ENCODE measurements around the gene CHST11.

CHST11 gene

DNA sequence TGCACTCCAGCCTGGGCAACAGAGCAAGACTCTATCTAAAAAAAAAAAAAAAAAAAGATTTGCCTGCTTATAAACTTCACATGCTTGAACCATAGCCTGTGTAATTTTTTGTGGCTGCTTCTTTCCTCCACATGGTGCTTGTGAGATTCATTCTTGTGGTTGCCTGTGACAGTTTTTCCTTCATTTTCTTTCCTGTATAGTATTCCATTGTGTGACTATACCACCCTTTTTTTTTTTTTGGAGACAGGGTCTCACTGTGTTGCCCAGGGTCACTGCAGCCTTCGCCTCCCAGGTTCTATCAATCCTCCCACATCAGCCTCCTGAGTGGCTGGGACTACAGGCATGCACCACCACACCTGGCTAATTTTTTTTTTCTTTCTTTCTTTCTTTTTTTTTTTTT is 22.6 kb upstream of the CHST11 start:
- no peak for DNase-seq

GRCh38 chr12:104435175-104435574 is 21.6 kb upstream of the CHST11 start:
- no peak for DNase-seq

GRCh38 chr12:104435765-104436164 is 21.0 kb upstream of the CHST11 start:
- DNase-seq: no peak

GRCh38 chr12:104436790-104437189 is 20.0 kb upstream of the CHST11 start:
- DNase-seq: no peak

DNA sequence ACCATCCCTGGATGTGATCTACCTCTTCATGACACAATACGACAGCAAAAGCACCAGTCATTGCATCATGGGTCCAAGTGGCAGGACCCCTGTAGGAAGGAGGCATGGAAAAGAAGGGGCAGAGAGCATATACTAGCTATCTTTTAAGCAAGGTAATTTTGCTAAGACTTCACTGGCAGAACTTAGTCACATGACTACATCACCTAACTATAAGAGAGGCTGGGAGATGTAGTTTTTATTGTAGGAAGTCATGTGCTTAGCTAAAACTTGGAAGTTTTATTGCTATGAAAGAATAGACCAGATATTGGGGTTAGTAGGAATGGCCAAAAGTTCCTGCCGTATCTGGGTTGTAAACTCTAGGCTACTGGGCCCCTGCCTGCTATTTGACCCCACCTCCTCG is 18.6 kb upstream of the CHST11 start:
- no peak for DNase-seq

DNA sequence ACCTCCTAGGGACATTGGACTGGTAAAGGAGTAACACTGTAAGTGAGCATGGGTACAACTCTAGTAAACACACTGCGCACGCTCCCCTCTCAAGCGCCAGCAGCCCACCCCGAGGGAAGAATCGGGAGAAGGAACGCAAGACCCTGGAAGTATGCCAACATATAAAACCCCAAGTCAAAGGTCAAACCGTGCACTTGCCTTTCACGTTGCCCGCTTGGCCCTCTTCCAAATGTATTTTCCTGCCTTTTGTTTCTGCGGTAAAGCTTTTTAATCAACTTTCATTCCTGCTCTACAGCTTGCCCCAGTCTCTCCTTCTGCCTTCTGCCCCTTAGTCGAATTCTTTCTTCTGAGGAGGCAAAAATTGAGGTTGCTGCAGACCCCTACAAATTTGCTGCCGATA is 17.6 kb upstream of the CHST11 start:
- DNase-seq: no peak

DNA sequence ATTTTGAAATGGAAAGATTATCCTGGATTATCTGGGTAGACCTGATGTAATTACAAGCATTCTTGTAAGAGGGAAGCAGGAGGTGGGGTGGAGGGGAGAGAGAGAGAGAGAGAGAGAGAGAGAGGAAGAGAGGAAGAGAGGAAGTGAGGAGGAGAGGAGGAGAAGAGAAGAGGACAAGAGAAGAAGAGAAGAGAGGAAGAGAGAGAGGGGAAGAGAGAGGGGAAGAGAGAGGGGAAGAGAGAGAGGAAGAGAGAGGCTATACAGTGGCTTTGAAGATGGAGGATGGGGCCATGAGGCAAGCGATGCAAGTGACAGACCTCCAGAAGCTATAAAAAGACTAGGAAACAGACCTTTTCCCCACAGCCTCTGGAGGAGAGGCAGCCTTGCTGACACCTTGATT is 13.7 kb upstream of the CHST11 start:
- no peak for DNase-seq

DNA sequence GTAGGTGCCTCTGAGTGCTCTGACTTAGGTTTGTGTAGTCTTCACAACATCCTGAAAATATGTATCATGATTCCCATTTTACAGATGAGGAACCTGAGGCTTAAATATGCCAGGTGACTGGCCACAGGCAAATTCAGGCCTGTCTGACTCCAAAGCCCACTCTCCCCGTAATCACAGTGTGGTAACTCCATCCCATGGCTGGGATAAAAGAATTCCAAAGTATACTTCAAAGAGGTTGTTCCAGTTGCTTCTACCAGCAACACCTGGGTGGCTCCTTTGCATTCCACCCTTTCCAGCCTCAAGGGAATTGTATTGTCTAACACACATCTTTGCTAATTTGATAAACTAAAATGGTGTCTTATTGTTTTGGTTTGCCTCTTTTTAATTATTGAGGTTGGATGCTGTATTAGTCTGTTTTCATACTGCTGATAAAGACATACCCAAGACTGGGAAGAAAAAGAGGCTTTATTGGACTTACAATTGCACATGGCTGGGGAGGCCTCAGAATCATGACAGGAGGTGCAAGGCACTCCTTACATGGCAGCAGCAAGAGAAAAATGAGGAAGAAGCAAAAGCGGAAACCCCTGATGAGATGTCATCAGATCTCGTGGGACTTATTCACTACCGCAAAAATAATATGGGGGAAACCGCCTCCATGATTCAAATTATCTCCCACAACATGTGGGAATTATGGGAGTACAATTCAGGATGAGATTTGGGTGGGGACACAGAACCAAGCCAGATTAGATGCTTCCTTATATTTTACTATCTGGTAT is 9.9 kb upstream of the CHST11 start:
- no peak for DNase-seq

GRCh38 chr12:104448031-104448430 is 8.7 kb upstream of the CHST11 start:
- no peak for DNase-seq

- DNase-seq: no peak
These were observed 8.3 kb upstream of the CHST11 start for GRCh38 chr12:104448451-104448850.

- no peak for DNase-seq
These were observed 6.0 kb upstream of the CHST11 start for GRCh38 chr12:104450700-104451099.

GRCh38 chr12:104452087-104452486 is 4.7 kb upstream of the CHST11 start:
- no peak for DNase-seq

DNA sequence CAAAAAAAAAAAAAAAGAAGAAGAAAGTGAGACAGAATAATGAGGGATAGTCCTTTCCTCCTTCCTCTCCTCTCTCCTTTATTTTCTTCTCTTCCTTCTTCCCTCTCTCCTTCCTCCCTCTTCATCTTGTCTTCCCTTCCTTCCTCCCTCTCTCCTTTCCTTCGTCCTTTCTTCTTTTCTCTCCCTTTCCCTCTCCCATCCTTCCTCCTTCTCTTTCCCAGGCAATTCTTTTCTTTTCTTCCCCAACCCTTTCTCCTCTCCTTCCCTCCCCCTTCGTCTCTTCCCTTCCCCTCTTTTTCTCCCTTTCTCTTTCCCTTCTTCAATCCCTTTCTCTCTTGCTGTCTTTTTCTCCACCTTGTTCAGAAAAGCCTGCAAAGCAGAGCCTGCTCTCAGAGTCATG is 3.6 kb upstream of the CHST11 start:
- no peak for DNase-seq

DNA sequence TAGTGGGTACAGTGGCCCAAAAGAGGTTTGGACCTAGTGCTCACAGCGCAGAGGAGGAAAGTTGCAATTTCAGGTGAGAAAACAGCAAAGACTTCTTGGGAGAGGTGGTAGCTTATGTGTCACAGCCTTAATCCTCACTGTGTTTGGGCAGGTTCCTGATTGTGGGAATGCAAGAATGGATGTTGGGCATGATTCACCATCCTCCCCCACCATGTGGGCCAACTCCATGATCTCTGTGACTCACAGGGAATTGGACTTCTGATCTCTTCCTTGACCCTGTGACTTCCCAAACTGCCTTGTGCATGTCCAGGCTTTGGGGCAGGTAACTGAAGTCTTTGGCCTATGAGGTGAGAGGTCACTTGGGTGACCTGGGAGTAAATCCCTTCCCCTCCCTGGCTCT is 1.8 kb upstream of the CHST11 start:
- DNase-seq: no peak

- no peak for DNase-seq
These were observed 951 bp upstream of the CHST11 start for GRCh38 chr12:104455578-104456416.

DNA sequence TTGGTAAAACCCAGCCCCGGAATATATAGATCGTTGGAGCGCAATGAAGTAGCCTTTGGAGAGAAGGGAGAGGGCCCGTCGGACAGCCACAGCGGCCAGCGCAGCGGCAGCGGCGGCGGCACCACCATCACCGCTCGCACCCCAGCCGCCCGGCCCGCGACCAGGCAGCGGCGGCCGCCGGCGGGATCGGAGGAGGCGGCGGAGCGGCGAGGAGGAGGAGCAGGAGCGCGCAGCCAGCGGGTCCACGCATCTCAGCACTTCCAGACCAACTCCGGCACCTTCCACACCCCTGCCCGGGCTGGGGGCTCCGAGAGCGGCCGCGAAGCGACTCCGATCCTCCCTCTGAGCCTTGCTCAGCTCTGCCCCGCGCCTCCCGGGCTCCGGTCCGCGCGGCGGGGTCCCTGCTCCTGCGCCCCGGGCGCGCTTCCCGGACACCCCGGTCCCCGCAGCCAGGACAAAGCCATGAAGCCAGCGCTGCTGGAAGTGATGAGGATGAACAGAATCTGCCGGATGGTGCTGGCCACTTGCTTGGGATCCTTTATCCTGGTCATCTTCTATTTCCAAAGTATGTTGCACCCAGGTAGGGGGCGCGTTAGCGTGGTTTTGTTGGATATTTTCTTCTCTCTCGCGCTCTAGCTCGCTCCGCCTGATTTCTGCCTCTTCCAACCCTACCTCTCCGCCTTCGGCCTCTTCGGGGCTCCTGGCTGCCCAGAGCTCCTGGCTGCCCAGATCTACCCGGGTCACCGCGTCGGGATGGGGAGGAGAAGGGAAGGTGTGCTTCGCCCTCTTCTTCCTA is 400 bp downstream of the CHST11 start:
- peak; percentile 66 for DNase-seq

DNA sequence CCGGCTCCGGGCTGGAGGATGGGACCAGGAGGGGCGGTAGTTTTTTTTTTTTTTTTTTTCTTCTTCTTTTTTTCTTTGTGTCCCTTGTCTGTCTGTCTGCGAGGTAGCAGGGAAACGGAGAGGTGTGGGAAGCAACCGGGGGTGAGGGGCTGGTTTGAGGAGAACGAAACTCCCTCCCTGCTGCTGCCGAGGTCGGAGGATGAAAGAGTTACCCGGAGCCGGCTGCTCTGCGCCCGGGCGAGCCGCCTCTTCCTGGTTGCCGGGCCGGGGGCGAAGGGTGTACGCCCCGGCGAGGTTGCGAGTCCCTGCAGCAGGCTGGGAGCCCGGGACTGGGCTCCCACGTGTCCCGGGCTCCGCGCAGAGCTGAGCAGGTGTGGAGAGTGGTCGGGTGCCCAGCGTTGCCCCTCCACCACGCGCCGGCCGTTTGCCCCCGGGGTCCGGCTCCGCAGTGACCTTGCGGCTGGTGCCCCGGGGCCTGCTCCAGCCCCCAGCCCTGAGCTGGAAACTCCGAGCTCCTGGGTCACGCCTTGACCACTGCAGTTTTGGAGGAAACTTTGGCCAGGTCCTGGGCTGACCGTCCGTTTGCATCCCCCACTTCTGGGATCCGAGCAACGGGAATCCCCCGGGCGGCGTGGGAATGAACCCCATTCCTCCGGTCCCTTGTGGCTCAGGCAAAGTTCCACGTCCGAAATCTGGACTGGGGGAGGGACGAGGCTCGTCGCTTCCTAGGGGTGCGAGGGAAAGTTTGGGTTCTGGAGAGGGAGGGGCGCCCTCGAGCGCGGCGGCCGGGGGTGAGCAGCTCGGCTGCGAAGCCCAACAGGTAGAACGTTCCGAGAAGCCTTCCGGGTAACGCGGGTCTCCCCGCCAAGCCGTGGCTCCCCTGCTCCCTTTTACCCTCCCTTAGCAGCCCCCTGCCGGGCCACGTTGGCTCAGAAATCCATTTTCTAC is 1.3 kb downstream of the CHST11 start:
- peak; percentile 61 for DNase-seq

DNA sequence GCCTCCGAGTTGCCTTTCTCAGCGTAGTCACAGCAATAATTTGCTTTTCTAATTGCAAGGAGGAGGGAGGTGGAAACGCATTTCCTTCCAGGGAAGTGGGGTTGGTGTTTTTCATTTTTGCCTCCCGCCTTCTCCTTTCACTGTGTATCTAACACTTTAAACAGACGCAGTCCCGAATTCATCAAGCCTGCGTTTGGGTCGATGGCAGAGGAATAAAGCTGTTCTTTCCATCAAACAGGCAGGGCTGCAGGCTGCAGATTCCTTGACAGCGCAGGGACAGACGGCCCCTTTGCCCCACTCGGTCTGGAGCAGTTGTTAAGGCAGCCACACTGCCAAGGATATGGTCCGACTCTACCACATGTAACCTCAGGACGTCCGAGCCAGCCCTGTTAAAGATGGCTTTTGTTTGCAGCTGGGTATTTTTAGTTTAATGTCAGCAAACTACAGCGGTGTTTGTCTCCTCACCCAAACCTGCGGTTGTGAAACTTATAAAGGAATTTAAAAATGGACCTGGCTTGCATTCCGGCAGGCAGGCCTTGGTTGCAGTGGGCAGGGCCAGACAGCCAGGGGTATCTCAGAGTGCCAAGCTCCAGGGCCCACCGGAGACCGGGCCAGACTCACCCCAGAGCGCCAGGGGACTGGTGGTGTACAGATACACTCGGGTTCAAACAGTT is 2.1 kb downstream of the CHST11 start:
- no peak for DNase-seq

- no peak for DNase-seq
These were observed 2.7 kb downstream of the CHST11 start for GRCh38 chr12:104459368-104459909.

DNA sequence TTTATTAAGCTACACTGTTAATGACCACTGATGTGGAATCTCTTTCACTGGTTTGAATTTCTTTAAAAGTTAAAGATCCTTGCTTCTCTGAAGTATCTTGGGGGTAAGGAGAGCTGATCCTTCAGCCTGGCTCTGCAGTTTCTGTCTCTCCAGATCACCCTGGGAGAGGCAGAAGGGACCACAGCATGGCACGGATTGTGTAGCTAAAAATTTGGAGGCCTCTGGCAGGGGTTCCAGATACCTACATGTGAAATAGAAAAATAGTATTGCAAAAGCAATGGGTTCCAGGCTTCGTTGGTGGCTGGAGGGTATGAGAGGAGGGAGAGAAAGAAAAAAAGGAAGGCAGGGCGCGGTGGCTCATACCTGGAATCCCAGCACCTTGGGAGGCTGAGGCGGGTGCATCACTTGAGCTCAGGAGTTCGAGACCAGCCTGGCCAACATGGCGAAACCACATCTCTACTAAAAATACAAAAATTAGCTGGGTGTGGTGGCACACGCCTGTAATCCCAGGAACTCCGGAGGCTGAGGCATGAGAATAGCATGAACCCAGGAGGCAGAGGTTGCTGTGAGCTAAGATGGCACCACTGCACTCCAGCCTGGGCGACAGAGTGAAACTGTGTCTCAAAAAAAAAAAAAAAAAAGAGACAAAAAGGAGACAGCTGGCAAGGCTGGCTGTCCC is 3.4 kb downstream of the CHST11 start:
- DNase-seq: no peak
